GM12801 (cell line): Measurements from ENCODE around the gene CCDC85A.

ENCODE experiments used
- TF ChIP-seq, protein P1 (sequence below): IDR thresholded peaks from one replicate; pipeline ENCODE4 v1.5.1; 2011; ENCODE audit warnings: control low read depth; ENCODE audit not compliant: insufficient read length; ENCODE audit errors: extremely low read depth

Gene CCDC85A

DNA sequence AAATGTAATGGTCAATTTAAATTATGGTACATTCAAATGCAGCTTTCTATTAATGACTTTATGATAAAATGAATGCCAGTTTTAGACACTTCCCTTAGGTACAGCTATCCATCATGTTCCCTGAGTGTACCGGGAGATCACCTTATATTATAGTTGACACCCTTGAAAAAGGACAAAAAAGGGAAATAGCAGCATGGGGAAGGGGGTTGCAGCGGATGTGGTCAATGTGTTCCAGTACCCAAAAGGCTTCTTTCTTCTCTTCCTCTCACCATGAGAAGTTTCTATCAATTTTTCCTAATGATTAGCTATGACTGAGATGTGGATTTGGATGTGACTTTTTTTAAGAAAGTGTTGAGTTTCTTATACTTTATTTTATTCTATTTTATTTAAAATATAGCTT is 154.4 kb downstream of the CCDC85A start:
- TF ChIP-seq, protein P1, sequence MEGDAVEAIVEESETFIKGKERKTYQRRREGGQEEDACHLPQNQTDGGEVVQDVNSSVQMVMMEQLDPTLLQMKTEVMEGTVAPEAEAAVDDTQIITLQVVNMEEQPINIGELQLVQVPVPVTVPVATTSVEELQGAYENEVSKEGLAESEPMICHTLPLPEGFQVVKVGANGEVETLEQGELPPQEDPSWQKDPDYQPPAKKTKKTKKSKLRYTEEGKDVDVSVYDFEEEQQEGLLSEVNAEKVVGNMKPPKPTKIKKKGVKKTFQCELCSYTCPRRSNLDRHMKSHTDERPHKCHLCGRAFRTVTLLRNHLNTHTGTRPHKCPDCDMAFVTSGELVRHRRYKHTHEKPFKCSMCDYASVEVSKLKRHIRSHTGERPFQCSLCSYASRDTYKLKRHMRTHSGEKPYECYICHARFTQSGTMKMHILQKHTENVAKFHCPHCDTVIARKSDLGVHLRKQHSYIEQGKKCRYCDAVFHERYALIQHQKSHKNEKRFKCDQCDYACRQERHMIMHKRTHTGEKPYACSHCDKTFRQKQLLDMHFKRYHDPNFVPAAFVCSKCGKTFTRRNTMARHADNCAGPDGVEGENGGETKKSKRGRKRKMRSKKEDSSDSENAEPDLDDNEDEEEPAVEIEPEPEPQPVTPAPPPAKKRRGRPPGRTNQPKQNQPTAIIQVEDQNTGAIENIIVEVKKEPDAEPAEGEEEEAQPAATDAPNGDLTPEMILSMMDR: no peak

DNA sequence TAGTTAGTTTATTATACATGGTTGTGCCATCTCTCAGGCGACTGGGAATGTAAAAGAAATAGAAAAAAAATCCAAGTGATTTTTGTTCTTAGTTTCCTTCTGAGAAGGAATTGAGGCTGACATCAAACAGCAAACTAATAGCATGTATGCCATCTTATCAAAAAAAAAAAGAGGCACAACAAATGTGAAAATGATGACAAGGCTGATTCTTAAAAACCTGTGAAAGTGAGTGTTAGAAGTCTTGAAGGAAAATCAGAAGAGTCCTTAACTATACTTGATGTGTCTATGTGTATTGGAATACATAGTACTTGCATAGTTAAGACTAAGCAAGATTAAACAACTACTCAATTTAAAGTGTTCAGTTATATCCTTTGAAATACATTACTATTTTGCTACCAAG is 161.0 kb downstream of the CCDC85A start:
- TF ChIP-seq, protein P1: no peak

DNA sequence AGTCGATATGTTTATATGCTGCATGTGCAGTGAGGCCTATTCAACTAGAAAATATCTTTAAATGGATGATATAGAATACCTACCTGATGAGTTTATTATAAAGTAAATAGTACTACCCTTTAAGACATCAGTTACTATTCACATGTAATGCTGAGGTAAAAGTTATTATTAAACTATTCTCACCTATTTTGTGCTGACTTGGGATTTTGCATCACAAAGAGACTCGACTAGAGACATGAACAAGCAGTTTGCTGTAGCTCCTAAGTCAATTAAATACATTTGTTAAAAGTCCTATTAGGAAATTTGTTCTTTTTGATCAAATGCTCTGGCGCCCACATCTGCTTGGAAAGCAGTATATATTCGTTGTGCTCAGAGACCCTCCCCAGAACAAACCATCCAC is 164.1 kb downstream of the CCDC85A start:
- TF ChIP-seq, protein P1: no peak

DNA sequence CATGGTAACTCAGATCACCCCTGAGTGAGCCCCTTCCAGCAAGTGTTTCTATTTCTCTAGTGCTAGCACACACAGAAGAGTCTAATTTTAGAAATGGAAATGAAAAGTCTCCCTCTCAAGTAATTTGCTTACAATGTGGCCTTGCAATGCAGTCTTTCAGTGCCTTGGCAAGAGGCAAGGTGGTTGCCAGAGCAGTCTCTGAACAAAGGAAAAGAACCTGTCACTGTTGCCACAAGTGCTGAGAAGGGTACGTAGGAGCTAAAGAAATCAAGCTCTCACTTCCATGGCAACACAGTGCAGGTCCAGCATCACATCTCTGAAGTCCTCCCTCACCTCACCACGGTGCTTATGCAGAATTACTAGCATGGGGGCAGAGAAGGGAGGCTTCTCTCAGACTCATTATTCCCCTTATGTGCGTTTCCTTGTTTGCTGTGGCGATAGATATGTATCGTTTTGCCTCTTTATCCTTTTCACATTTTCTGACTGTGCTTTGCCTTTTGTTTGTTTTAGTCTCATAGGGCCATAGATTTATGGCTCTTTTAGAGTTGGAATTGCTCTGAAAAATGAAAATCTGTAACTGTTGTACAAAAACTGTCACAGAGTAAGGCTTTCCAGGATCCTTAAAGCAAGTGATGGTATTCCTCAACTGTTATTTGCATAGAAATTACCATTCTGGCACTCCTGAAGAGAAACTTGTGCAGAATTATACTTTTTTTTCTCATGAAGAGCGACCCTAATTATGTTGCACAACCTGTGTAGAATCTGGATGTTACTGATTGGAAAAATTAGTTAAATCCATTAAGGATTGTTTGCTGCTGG is 164.8 kb downstream of the CCDC85A start:
- TF ChIP-seq, protein P1: no peak

DNA sequence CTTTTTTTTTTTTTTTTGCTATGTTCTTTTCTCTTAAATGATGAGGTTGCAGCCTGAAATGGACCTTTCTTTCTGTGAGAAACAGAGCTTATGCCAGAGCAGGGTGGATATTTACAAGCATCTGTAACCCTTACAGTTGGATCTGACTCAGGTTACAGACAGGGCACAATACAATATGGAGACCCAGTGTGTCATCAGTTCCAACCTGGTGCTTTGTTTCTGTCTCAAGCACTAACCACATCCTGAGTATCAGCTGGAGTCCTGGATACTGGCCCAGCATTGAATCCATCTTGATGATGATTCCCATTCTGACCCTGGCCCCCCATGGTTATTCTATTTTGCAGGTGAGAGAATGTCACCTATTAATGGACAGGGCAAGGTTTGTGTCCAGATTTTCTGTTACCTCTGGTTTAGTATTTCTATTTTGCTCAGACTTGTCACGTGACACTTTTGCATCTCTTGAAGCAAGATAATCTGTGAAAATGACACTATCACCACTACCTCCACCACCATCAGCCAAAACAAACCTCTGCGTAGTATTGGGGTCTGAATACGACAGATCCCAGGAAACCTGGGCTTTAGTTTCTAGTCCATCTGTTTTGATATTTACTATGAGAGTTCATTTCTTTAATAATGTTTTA is 174.0 kb downstream of the CCDC85A start:
- TF ChIP-seq, protein P1: no peak

DNA sequence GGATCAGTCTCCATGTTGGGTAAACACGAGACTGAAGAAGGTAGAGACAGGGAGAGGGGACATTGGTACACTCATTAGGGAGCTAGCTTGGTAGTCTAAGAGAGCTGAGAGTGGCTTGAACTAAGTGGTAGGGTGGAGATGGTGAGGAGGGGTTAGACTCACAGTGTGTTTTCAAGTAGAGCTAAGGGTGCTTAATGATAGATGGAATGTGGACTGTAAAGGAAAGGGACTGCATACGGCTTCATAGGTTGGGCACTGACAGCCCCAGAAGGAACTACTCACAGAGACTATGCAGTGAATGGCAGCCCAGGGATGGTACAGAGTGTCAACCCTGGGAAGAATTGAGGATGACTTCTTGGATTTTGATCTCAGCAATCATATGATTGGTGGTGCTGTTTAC is 178.1 kb downstream of the CCDC85A start:
- TF ChIP-seq, protein P1: no peak

DNA sequence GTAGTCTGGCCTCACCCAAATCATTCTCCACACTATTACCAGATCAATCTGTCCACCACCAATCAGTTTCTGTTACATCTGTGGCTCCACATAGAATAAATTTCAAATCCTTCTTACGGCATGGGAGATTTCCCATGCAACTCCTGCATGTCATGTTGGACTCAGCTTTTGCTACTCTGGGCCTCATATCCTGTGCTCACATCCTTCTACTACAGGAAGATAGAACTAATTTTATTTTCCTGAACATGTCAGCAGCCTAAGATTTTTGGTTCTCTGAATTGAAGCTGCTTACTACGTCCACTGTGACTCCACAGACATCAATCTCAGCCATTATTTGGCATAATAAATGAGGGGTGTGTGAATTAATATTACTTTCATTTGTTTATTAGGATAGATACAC is 181.1 kb downstream of the CCDC85A start:
- TF ChIP-seq, protein P1: no peak
